HepG2 (cell line): ENCODE results near the gene PCBP1. TPM values are rescaled to one million over a fixed set of nuclear protein-coding genes. Genes with fewer than 3 reads are reported as not detected.
A peak's percentile ranks its signal among the peaks of the same experiment; 100 is the strongest.

Experiments
- AGO1 ChIP-seq: fragments of 200-400 bp; formaldehyde crosslinking; IDR thresholded peaks from 2 replicates; pipeline ENCODE4 v1.6.1; 2017; ENCODE audit warnings: mild to moderate bottlenecking, low read depth, low read length, moderate library complexity; ENCODE audit not compliant: poor library complexity, severe bottlenecking
- ARID2 ChIP-seq: sonication (generic); formaldehyde crosslinking; IDR thresholded peaks from 2 replicates; pipeline ENCODE4 v1.8.1; 2022; ENCODE audit warnings: mild to moderate bottlenecking, missing genetic modification reagents, borderline replicate concordance
- DMAP1 ChIP-seq: IDR thresholded peaks from 2 replicates; pipeline ENCODE4 v1.6.1; 2016
- FLYWCH1 ChIP-seq: sonication (generic); formaldehyde crosslinking; IDR thresholded peaks from 2 replicates; pipeline ENCODE4 v1.8.1; 2023; ENCODE audit warnings: mild to moderate bottlenecking, missing genetic modification reagents
- FOSL1 ChIP-seq: sonication (generic); formaldehyde crosslinking; IDR thresholded peaks from 2 replicates; pipeline ENCODE4 v1.9.0; 2021; ENCODE audit warnings: missing genetic modification reagents, borderline replicate concordance
- HNRNPUL1 ChIP-seq: fragments of 200-400 bp; formaldehyde crosslinking; IDR thresholded peaks from 2 replicates; pipeline ENCODE4 v1.6.1; 2017; ENCODE audit warnings: low read depth, mild to moderate bottlenecking, low read length, moderate library complexity
- MED1 ChIP-seq: sonication (generic); formaldehyde crosslinking; IDR thresholded peaks from 2 replicates; pipeline ENCODE4 v1.4.0; 2020; ENCODE audit warnings: missing genetic modification reagents
- NCOA1 ChIP-seq: sonication (generic); formaldehyde crosslinking; IDR thresholded peaks from 2 replicates; pipeline ENCODE4 v1.9.0; 2021; ENCODE audit warnings: missing genetic modification reagents
- PATZ1 ChIP-seq: sonication (generic); formaldehyde crosslinking; IDR thresholded peaks from 2 replicates; pipeline ENCODE4 v1.4.0; 2020; ENCODE audit warnings: missing genetic modification reagents
- POLR2A ChIP-seq, 2 experiments: IDR thresholded peaks; 2 replicates each; pipeline ENCODE4 v1.6.1; 2011; ENCODE audit warnings: low read depth in 2 of 2, low read length in 2 of 2, mild to moderate bottlenecking in 1 of 2, moderate library complexity in 1 of 2; ENCODE audit not compliant: insufficient read depth in 1 of 2
- PRDM10 ChIP-seq: sonication (generic); formaldehyde crosslinking; IDR thresholded peaks from 2 replicates; pipeline ENCODE4 v1.4.0; 2020; ENCODE audit warnings: low read depth, missing genetic modification reagents
- RELA ChIP-seq: sonication (generic); formaldehyde crosslinking; IDR thresholded peaks from 2 replicates; pipeline ENCODE4 v1.4.0; 2020; ENCODE audit warnings: missing genetic modification reagents
- SAP130 ChIP-seq: IDR thresholded peaks from 2 replicates; pipeline ENCODE4 v1.6.1; 2016; ENCODE audit warnings: low read depth
- SNAPC5 ChIP-seq: sonication (generic); formaldehyde crosslinking; IDR thresholded peaks from 2 replicates; pipeline ENCODE4 v1.8.1; 2023; ENCODE audit warnings: mild to moderate bottlenecking, missing genetic modification reagents, borderline replicate concordance
- SOX13 ChIP-seq, 3 experiments: fragments of 450-650 bp in 1 of 3; sonication (generic) in 1 of 3; formaldehyde crosslinking in 1 of 3; IDR thresholded peaks in 2 of 3; conservative IDR thresholded peaks in 1 of 3; 2 replicates each; pipeline versions ENCODE4 v1.5.0 to v1.6.1; 2016 to 2020; ENCODE audit warnings: antibody characterized with exemption in 1 of 3, mild to moderate bottlenecking in 1 of 3, missing compliant biosample characterization in 1 of 3, missing genetic modification reagents in 1 of 3, moderate library complexity in 1 of 3
- SOX5 ChIP-seq: IDR thresholded peaks from 2 replicates; pipeline ENCODE4 v1.6.1; 2016; ENCODE audit warnings: borderline replicate concordance
- SP5 ChIP-seq: IDR thresholded peaks from 2 replicates; pipeline ENCODE4 v1.6.1; 2016; ENCODE audit warnings: low read depth, borderline replicate concordance
- SSRP1 ChIP-seq: IDR thresholded peaks from 2 replicates; pipeline ENCODE4 v1.6.1; 2016; ENCODE audit warnings: control low read depth
- SUZ12 ChIP-seq: fragments of 150-350 bp; IDR thresholded peaks from 2 replicates; pipeline ENCODE4 v1.6.1; 2014; ENCODE audit warnings: low read depth, low read length
- ZHX1 ChIP-seq: sonication (generic); formaldehyde crosslinking; IDR thresholded peaks from 2 replicates; pipeline ENCODE4 v1.8.1; 2022; ENCODE audit warnings: low read depth, mild to moderate bottlenecking, missing genetic modification reagents
- ZNF230 ChIP-seq: sonication (generic); formaldehyde crosslinking; IDR thresholded peaks from 2 replicates; pipeline ENCODE4 v1.4.0; 2020; ENCODE audit warnings: mild to moderate bottlenecking, missing genetic modification reagents
- ZNF788 ChIP-seq: sonication (generic); formaldehyde crosslinking; IDR thresholded peaks from 2 replicates; pipeline ENCODE4 v1.5.0; 2020; ENCODE audit warnings: mild to moderate bottlenecking, missing genetic modification reagents, borderline replicate concordance
- polyA plus RNA-seq, 8 experiments: library from polyadenylated mRNA; depleted of rRNA in 3 of 8; stranded (reverse) in 7 of 8; unstranded in 1 of 8; fragments of >200 nt; fragmentation: Illumina TruSeq in 4 of 8; extraction: Trizol in 4 of 8; gene quantifications; 2 replicates each; pipeline versions ENCODE4 v1.2.1 to v1.2.3, GENCODE V29; 2011 to 2016; ENCODE audit warnings: low read depth in 4 of 8, missing spikeins in 1 of 8, mixed read lengths in 1 of 8; ENCODE audit not compliant: insufficient read depth in 1 of 8
- total RNA-seq, 5 experiments: library from RNA; depleted of rRNA; stranded (reverse); fragments of >200 nt; fragmentation: Illumina TruSeq; extraction: Trizol; gene quantifications; 2 replicates each; pipeline ENCODE4 v1.2.3, GENCODE V29; 2016; ENCODE audit warnings: low read depth in 1 of 5

Gene PCBP1
- total and polyA plus RNA-seq, 2 of the 13 experiments (the other 11 are each of a cell fraction or from before 2014, with no cell fraction given), result 32.0 to 137 TPM

- TF ChIP-seq SSRP1 (CRISPR knock-in tag) (peak; percentile 90; the same call in 1 of the 2 replicates), POLR2A (IDR thresholded peaks at IDR 0.05; ENCODE audit: insufficient read depth in 1 of 2, low read depth in 2 of 2, low read length in 2 of 2) (peak in 1 of 2 experiments; percentile 44; a peak in 2 of 4 replicates), SUZ12 (no peak), MED1 (no peak), ZHX1 (CRISPR knock-in tag) (peak; percentile 27; the same call in 1 of the 2 replicates), ZNF788 (CRISPR knock-in tag) (no peak), ARID2 (CRISPR knock-in tag) (peak; percentile 61; the same call in 1 of the 2 replicates), PRDM10 (no peak), AGO1 (no peak), SOX13 (IDR thresholded peaks at IDR 0.05) (no peak), SOX13 (CRISPR knock-in tag; conservative IDR thresholded peaks at IDR 0.05 in 1 of 2, IDR thresholded peaks at IDR 0.05 in 1 of 2) (0 out of 4 replicates have a peak, but pooled peaks of 1 of the 2 experiments have one; percentile 28), NCOA1 (CRISPR knock-in tag) (0 out of 2 replicates have a peak, but pooled peaks have one; percentile 29), DMAP1 (CRISPR knock-in tag) (peak; percentile 27; the same call in 1 of the 2 replicates), SNAPC5 (CRISPR knock-in tag) (no peak), RELA (CRISPR knock-in tag) (no peak), SAP130 (peak; percentile 5; the same call in 1 of the 2 replicates), FLYWCH1 (no peak), ZNF230 (CRISPR knock-in tag) (0 out of 2 replicates have a peak, but pooled peaks have one; percentile 7), SOX5 (CRISPR knock-in tag) (0 out of 2 replicates have a peak, but pooled peaks have one; percentile 17), SP5 (CRISPR knock-in tag) (0 out of 2 replicates have a peak, but pooled peaks have one; percentile 6), PATZ1 (0 out of 2 replicates have a peak, but pooled peaks have one; percentile 2), FOSL1 (CRISPR knock-in tag) (no peak), HNRNPUL1 (no peak)
These were observed 2.8 kb downstream of the PCBP1 start (continued) for GRCh38 chr2:70089983-70090525.
